MCF 10A (cell line): ENCODE measurements around the gene PLN. TPM values are rescaled to one million over a fixed set of nuclear protein-coding genes. Genes with fewer than 3 reads are reported as not detected.

Source experiments
- BruUV-seq: library from RNA; stranded (reverse); fragments of 400-500 nt; replicated peaks from 2 replicates; lab custom pipeline; 2021; lab: Mats Ljungman, UMichigan
- CTCF ChIA-PET: fragments of 300-600 bp; sonication (Branson Sonifier 250); formaldehyde crosslinking; extraction: SDS; loops from one replicate; lab custom pipeline; 2021; ENCODE audit warnings: antibody characterized with exemption, inconsistent platforms; lab: Yijun Ruan, JAX
- POLR2A ChIA-PET: fragments of 300-600, 350-650 bp; sonication (Branson Sonifier 250); formaldehyde crosslinking; extraction: SDS; loops from one replicate; lab custom pipeline; 2020; ENCODE audit warnings: antibody characterized with exemption, inconsistent platforms; lab: Yijun Ruan, JAX
- DNase-seq: peaks from one replicate; pipeline ENCODE4 v3.0.0-alpha.2; 2018; ENCODE audit not compliant: unreplicated experiment
- H3K27ac Mint-ChIP-seq: one replicate; pipeline ENCODE4 v1.8.0; 2022; ENCODE audit warnings: mild to moderate bottlenecking, low read depth, mixed read lengths; ENCODE audit not compliant: unreplicated experiment
- H3K27me3 Mint-ChIP-seq: one replicate; pipeline ENCODE4 v1.8.0; 2022; ENCODE audit warnings: mixed read lengths; ENCODE audit not compliant: insufficient read depth, unreplicated experiment
- H3K36me3 Mint-ChIP-seq: one replicate; pipeline ENCODE4 v1.8.0; 2022; ENCODE audit warnings: mild to moderate bottlenecking, moderate library complexity, mixed read lengths; ENCODE audit not compliant: insufficient read depth, unreplicated experiment
- H3K4me1 Mint-ChIP-seq: one replicate; pipeline ENCODE4 v1.8.0; 2022; ENCODE audit warnings: mixed read lengths; ENCODE audit not compliant: insufficient read depth, unreplicated experiment
- H3K4me3 Mint-ChIP-seq: one replicate; pipeline ENCODE4 v1.8.0; 2022; ENCODE audit warnings: mild to moderate bottlenecking, moderate library complexity, mixed read lengths; ENCODE audit not compliant: unreplicated experiment
- H3K9me3 Mint-ChIP-seq: one replicate; pipeline ENCODE4 v1.8.0; 2022; ENCODE audit warnings: mixed read lengths; ENCODE audit not compliant: unreplicated experiment
- CTCF ChIP-seq: fragments of 200-600 bp; IDR thresholded peaks from one replicate; pipeline ENCODE4 v1.8.0; 2022; ENCODE audit warnings: antibody characterized with exemption, mild to moderate bottlenecking; ENCODE audit not compliant: unreplicated experiment
- intact Hi-C: fragments of 100-400 bp; cut with micrococcal nuclease; formaldehyde crosslinking; loops from 2 replicates; pipeline ENCODE4 v1.14.1; 2022
- total RNA-seq: library from RNA; stranded (reverse); gene quantifications from 2 replicates; pipeline ENCODE4 v1.2.3, GENCODE V29; 2022

Gene PLN
- total RNA-seq, 1 experiment from 2014 or later, result not detected

GRCh38 chr6:118596774-118597320 is 48.8 kb downstream of the PLN start:
- no peak for TF ChIP-seq CTCF
- Mint-ChIP-seq H3K27ac (no peak overlapping the region), H3K36me3 (no peaks in the 10 kb centered on the region), H3K4me1 (no peaks in the 10 kb centered on the region), H3K9me3 (no peaks in the 10 kb centered on the region), H3K4me3 (no peak overlapping the region), H3K27me3 (no peaks in the 10 kb centered on the region)
- no TSS peak for BruUV-seq
- intact Hi-C loops, result no loop called here
- DNase-seq, result no peak
- CTCF ChIA-PET, result interaction anchor here (0.6 kb wide), 2 partner anchors 31 to 35 kb away, joined by 3 read pairs; no protein-coding TSS in a partner anchor
- POLR2A ChIA-PET, result no interaction called here

DNA sequence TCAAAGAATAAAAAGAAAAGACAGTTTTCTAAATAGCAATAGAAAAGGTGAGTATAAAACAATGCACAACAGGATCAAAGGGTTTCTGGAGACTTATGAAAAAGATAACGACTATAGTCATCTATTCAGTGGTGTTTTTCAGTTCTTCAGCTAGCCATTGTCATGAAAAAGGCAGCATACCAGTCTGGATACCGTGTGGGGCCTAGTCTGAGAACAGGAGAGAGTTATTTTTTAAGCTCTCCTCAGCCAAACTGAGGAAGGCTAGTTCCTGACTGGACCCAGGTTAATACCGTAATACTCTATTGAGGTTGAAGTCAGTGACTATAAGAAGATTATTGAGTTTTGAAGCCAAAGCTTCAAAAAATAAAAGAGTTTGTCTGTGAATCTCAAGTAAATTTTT is 49.5 kb downstream of the PLN start:
- ChIA-PET CTCF (interaction anchor here (0.6 to 1.6 kb wide), 5 partner anchors 9 to 771 kb away, joined by 3 to 5 read pairs (median 3); no protein-coding TSS in a partner anchor), POLR2A (no interaction called here)
- intact Hi-C loops, result no loop called here
- no peak for DNase-seq
- Mint-ChIP-seq H3K9me3 (no peaks in the 10 kb centered on the region), H3K27me3 (no peaks in the 10 kb centered on the region), H3K36me3 (no peaks in the 10 kb centered on the region), H3K4me3 (no peak overlapping the region), H3K27ac (no peak overlapping the region), H3K4me1 (no peaks in the 10 kb centered on the region)
- no peak for TF ChIP-seq CTCF
- BruUV-seq, result no TSS peak

GRCh38 chr6:118598324-118598723 is 50.2 kb downstream of the PLN start:
- intact Hi-C loops, result no loop called here
- ChIA-PET CTCF (interaction anchor here (0.6 to 1.6 kb wide), 5 partner anchors 8 to 772 kb away, joined by 3 to 5 read pairs (median 3); no protein-coding TSS in a partner anchor), POLR2A (no interaction called here)
- H3K4me1 Mint-ChIP-seq, result no peaks in the 10 kb centered on the region
- no TSS peak for BruUV-seq
- no peaks in the 10 kb centered on the region for H3K9me3 Mint-ChIP-seq
- H3K36me3 Mint-ChIP-seq, result no peaks in the 10 kb centered on the region
- no peak overlapping the region for H3K27ac Mint-ChIP-seq
- TF ChIP-seq CTCF, result no peak
- H3K27me3 Mint-ChIP-seq, result no peaks in the 10 kb centered on the region
- DNase-seq, result no peak
- no peak overlapping the region for H3K4me3 Mint-ChIP-seq

DNA sequence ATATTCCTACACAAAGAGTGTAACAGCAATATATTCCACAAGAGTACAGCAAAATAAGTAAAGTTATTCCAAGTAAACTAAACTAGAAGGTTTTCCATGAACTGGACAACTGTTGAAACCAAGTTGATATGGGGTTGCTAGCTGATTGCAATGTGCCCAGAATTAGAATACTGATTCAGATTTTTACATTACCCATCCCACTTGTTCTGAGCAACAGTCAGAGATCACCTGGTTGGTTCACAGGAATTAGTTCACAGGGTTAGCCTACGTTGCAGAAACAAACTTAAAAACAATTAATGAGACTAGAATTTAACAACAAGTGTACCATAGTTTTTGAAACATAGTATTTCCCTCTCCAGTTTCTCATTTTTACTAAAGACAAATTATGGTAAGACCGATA is 54.2 kb downstream of the PLN start:
- no peak overlapping the region for H3K27ac Mint-ChIP-seq
- no peaks in the 10 kb centered on the region for H3K9me3 Mint-ChIP-seq
- no peaks in the 10 kb centered on the region for H3K36me3 Mint-ChIP-seq
- intact Hi-C loops, result no loop called here
- ChIA-PET POLR2A (interaction anchor here (0.6 kb wide), 1 partner anchor 1008 kb away, joined by 3 read pairs; no protein-coding TSS in a partner anchor), CTCF (interaction anchor here (0.6 to 2.0 kb wide), 5 partner anchors 21 to 175 kb away, joined by 3 to 8 read pairs (median 4); no protein-coding TSS in a partner anchor)
- TF ChIP-seq CTCF, result no peak
- H3K27me3 Mint-ChIP-seq, result no peaks in the 10 kb centered on the region
- DNase-seq, result no peak
- no TSS peak for BruUV-seq
- H3K4me1 Mint-ChIP-seq, result no peaks in the 10 kb centered on the region
- H3K4me3 Mint-ChIP-seq, result no peak overlapping the region
